ENCODE data around the gene STAT5A. TPM values are rescaled to one million over a fixed set of nuclear protein-coding genes. Genes with fewer than 3 reads are reported as not detected.
A peak's percentile ranks its signal among the peaks of the same experiment; 100 is the strongest.

STAT5A gene
- total RNA-seq, 1 donor from 2014 or later, result 2.9 TPM

DNA sequence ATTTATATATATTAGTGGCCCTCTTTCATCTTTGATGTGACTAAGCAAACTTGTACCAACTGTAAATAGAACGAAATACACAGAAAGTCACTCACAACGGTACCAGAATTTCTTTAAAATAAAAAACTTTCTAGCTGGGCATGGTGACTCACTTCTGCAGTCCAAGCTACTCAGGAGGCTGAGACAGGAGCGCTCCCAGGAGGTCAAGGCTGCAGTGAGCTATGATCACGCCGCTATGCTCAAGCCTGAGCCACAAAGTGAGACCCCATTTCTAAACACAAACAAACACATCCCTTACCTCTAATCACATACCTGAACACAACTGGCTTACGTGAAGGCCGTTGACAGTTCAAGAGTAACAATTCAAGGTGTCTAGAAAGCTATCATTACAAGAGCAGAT lies 41.8 kb upstream of the STAT5A start:
- peaks cover 31% of the 10 kb centered on the region for H3K4me1 Mint-ChIP-seq
- H3K27me3 Mint-ChIP-seq (ENCODE audit: low read depth), result no peaks in the 10 kb centered on the region
- TF ChIP-seq, protein P1, sequence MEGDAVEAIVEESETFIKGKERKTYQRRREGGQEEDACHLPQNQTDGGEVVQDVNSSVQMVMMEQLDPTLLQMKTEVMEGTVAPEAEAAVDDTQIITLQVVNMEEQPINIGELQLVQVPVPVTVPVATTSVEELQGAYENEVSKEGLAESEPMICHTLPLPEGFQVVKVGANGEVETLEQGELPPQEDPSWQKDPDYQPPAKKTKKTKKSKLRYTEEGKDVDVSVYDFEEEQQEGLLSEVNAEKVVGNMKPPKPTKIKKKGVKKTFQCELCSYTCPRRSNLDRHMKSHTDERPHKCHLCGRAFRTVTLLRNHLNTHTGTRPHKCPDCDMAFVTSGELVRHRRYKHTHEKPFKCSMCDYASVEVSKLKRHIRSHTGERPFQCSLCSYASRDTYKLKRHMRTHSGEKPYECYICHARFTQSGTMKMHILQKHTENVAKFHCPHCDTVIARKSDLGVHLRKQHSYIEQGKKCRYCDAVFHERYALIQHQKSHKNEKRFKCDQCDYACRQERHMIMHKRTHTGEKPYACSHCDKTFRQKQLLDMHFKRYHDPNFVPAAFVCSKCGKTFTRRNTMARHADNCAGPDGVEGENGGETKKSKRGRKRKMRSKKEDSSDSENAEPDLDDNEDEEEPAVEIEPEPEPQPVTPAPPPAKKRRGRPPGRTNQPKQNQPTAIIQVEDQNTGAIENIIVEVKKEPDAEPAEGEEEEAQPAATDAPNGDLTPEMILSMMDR (conservative IDR thresholded peaks at IDR 0.05), result no peak
- H3K36me3 Mint-ChIP-seq (ENCODE audit: low read depth), result no peaks in the 10 kb centered on the region
- H3K9me3 Mint-ChIP-seq, result no peaks in the 10 kb centered on the region
- peak overlapping the region; percentile 52 for H3K27ac Mint-ChIP-seq (ENCODE audit: unreplicated experiment)
- no peak overlapping the region for H3K4me3 Mint-ChIP-seq
- DNase-seq (ENCODE audit: low read depth, low spot score), result no peak

DNA sequence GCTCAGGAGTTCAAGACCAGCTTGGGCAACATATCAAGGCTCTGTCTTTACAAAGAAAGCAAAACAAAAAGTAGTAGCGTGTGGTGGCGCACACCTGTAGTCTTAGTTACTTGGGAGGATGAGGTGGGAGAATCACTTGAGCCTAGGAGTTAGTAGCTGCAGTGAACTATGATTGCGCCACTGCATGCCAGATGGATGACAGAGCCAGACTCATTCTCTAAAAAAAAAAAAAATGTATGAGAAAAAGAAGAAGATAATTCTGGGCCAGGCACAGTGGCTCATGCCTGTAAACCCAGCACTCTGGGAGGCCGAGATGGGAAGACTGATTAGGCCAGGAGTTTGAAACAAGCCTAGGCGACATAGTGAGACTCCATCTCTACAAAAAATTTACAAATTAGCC lies 40.6 kb upstream of the STAT5A start:
- Mint-ChIP-seq H3K4me1 (peaks cover 19% of the 10 kb centered on the region), H3K36me3 (ENCODE audit: low read depth) (no peaks in the 10 kb centered on the region), H3K27ac (ENCODE audit: unreplicated experiment) (no peak overlapping the region), H3K27me3 (ENCODE audit: low read depth) (no peaks in the 10 kb centered on the region), H3K4me3 (no peak overlapping the region), H3K9me3 (no peaks in the 10 kb centered on the region)
- DNase-seq (ENCODE audit: low read depth, low spot score), result no peak
- TF ChIP-seq, protein P1 (conservative IDR thresholded peaks at IDR 0.05), result no peak

- peaks cover 15% of the 10 kb centered on the region for H3K4me1 Mint-ChIP-seq
- H3K27ac Mint-ChIP-seq (ENCODE audit: unreplicated experiment), result peak overlapping the region; percentile 21
- no peaks in the 10 kb centered on the region for H3K9me3 Mint-ChIP-seq
- no peak overlapping the region for H3K4me3 Mint-ChIP-seq
- no peaks in the 10 kb centered on the region for H3K27me3 Mint-ChIP-seq (ENCODE audit: low read depth)
- no peaks in the 10 kb centered on the region for H3K36me3 Mint-ChIP-seq (ENCODE audit: low read depth)
- TF ChIP-seq, protein P1 (conservative IDR thresholded peaks at IDR 0.05), result no peak
- DNase-seq (ENCODE audit: low read depth, low spot score), result peak; percentile 8
Measured at GRCh38 chr17:42248351-42249179, 39.7 kb upstream of the STAT5A start.

GRCh38 chr17:42249681-42250446 lies 38.4 kb upstream of the STAT5A start:
- no peak overlapping the region for H3K27ac Mint-ChIP-seq (ENCODE audit: unreplicated experiment)
- no peaks in the 10 kb centered on the region for H3K27me3 Mint-ChIP-seq (ENCODE audit: low read depth)
- TF ChIP-seq, protein P1 (conservative IDR thresholded peaks at IDR 0.05), result no peak
- no peaks in the 10 kb centered on the region for H3K36me3 Mint-ChIP-seq (ENCODE audit: low read depth)
- DNase-seq (ENCODE audit: low read depth, low spot score), result no peak
- H3K4me1 Mint-ChIP-seq, result peaks cover 12% of the 10 kb centered on the region
- H3K9me3 Mint-ChIP-seq, result no peaks in the 10 kb centered on the region
- H3K4me3 Mint-ChIP-seq, result no peak overlapping the region

DNA sequence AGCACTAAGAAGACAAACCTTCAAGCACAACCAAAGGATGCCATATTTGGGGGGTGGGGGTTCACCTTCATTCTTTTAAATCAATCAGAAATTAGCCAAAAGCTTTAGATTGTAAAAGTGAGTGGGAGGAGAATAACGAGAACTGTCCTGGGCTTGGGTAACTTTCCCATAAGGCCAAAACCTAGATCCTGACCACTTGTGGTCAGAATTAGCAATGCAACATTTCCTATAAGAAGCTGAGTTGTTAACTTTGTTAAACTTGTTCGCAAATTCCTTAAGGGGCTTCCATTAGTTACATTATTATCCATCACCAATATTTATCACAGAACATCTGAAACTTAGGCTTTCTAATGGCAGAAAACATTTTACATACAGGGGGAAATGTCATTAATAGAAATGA lies 37.2 kb upstream of the STAT5A start:
- Mint-ChIP-seq H3K27me3 (ENCODE audit: low read depth) (no peaks in the 10 kb centered on the region), H3K4me1 (peaks cover 12% of the 10 kb centered on the region), H3K27ac (ENCODE audit: unreplicated experiment) (no peak overlapping the region), H3K4me3 (no peak overlapping the region), H3K9me3 (no peaks in the 10 kb centered on the region), H3K36me3 (ENCODE audit: low read depth) (no peaks in the 10 kb centered on the region)
- DNase-seq (ENCODE audit: low read depth, low spot score), result no peak
- TF ChIP-seq, protein P1 (conservative IDR thresholded peaks at IDR 0.05), result peak; percentile 43
